Measurements from ENCODE around the gene POLD1. TPM values are rescaled to one million over a fixed set of nuclear protein-coding genes. Genes with fewer than 3 reads are reported as not detected.
"Not testable (repeated sequence)": the region's sequence is repeated elsewhere in the genome, so short reads cannot be mapped to it uniquely, and the experiment has no call there.

Gene POLD1
- polyA plus RNA-seq, 1 experiment, result 5.1 TPM

- no peak overlapping the region for H3K27ac ChIP-seq (ENCODE audit: low read depth, low read length)
- ChIA-PET CTCF (no interaction called here), POLR2A (no interaction called here)
- peaks cover 32% of the 10 kb centered on the region for H3K27me3 ChIP-seq (ENCODE audit: control insufficient read depth, insufficient read depth, low read length)
- no peak for TF ChIP-seq CTCF (IDR thresholded peaks at IDR 0.05; ENCODE audit: low read depth, low read length)
- no peak for DNase-seq (ENCODE audit: low read depth, low spot score)
- no peak overlapping the region for H3K4me3 ChIP-seq (ENCODE audit: low read depth, low read length)
- no peaks in the 10 kb centered on the region; the same call in 1 of the 2 replicates for H3K9me3 ChIP-seq (ENCODE audit: control insufficient read depth, insufficient read depth, low read length)
These were observed 49.3 kb downstream of the POLD1 start for GRCh38 chr19:50433201-50434180.

GRCh38 chr19:50434525-50434924 is 50.4 kb downstream of the POLD1 start:
- DNase-seq (ENCODE audit: low read depth, low spot score), result no peak
- Histone ChIP-seq H3K4me3 (ENCODE audit: low read depth, low read length) (no peak overlapping the region), H3K27ac (ENCODE audit: low read depth, low read length) (no peak overlapping the region), H3K27me3 (ENCODE audit: control insufficient read depth, insufficient read depth, low read length) (peaks cover 24% of the 10 kb centered on the region), H3K9me3 (ENCODE audit: control insufficient read depth, insufficient read depth, low read length) (no peaks in the 10 kb centered on the region; the same call in 1 of the 2 replicates)
- POLR2A ChIA-PET, result no interaction called here
- CTCF ChIA-PET, result no interaction called here
- TF ChIP-seq CTCF (IDR thresholded peaks at IDR 0.05; ENCODE audit: low read depth, low read length), result no peak

- Histone ChIP-seq H3K27me3 (ENCODE audit: control insufficient read depth, insufficient read depth, low read length) (peaks cover 19% of the 10 kb centered on the region), H3K9me3 (ENCODE audit: control insufficient read depth, insufficient read depth, low read length) (no peaks in the 10 kb centered on the region; the same call in 1 of the 2 replicates), H3K27ac (ENCODE audit: low read depth, low read length) (no peak overlapping the region), H3K4me3 (ENCODE audit: low read depth, low read length) (no peak overlapping the region)
- ChIA-PET CTCF (no interaction called here), POLR2A (no interaction called here)
- DNase-seq (ENCODE audit: low read depth, low spot score), result no peak
- no peak for TF ChIP-seq CTCF (IDR thresholded peaks at IDR 0.05; ENCODE audit: low read depth, low read length)
These were observed 51.1 kb downstream of the POLD1 start for GRCh38 chr19:50435221-50435620.

- Histone ChIP-seq H3K4me3 (ENCODE audit: low read depth, low read length) (no peak overlapping the region), H3K27me3 (ENCODE audit: control insufficient read depth, insufficient read depth, low read length) (peaks cover 17% of the 10 kb centered on the region), H3K27ac (ENCODE audit: low read depth, low read length) (no peak overlapping the region), H3K9me3 (ENCODE audit: control insufficient read depth, insufficient read depth, low read length) (no peaks in the 10 kb centered on the region; the same call in 1 of the 2 replicates)
- no peak for TF ChIP-seq CTCF (IDR thresholded peaks at IDR 0.05; ENCODE audit: low read depth, low read length)
- CTCF ChIA-PET, result no interaction called here
- POLR2A ChIA-PET, result no interaction called here
- no peak for DNase-seq (ENCODE audit: low read depth, low spot score)
These were observed 51.5 kb downstream of the POLD1 start for GRCh38 chr19:50435627-50436026.

- Histone ChIP-seq H3K27ac (ENCODE audit: low read depth, low read length) (no peak overlapping the region), H3K27me3 (ENCODE audit: control insufficient read depth, insufficient read depth, low read length) (peaks cover 2% of the 10 kb centered on the region), H3K4me3 (ENCODE audit: low read depth, low read length) (no peak overlapping the region), H3K9me3 (ENCODE audit: control insufficient read depth, insufficient read depth, low read length) (no peaks in the 10 kb centered on the region; the same call in 1 of the 2 replicates)
- POLR2A ChIA-PET, result no interaction called here
- DNase-seq (ENCODE audit: low read depth, low spot score), result no peak
- TF ChIP-seq CTCF (IDR thresholded peaks at IDR 0.05; ENCODE audit: low read depth, low read length), result no peak
- CTCF ChIA-PET, result no interaction called here
These were observed 53.8 kb downstream of the POLD1 start for GRCh38 chr19:50437862-50438449.

GRCh38 chr19:50439130-50439529 is 55.0 kb downstream of the POLD1 start:
- CTCF ChIA-PET; POLR2A ChIA-PET; H3K27ac ChIP-seq (ENCODE audit: low read depth, low read length); H3K9me3 ChIP-seq (ENCODE audit: control insufficient read depth, insufficient read depth, low read length); H3K27me3 ChIP-seq (ENCODE audit: control insufficient read depth, insufficient read depth, low read length); H3K4me3 ChIP-seq (ENCODE audit: low read depth, low read length); DNase-seq (ENCODE audit: low read depth, low spot score): not testable (repeated sequence)

All from AG04450 (cell line).